B cell (primary cell): ENCODE results near the gene GDF7. TPM values are rescaled to one million over a fixed set of nuclear protein-coding genes. Genes with fewer than 3 reads are reported as not detected.

Experiments used
- ATAC-seq: fragments of 200-7000 bp; cut with Tn5 transposase; one replicate; pipeline ENCODE4 v1.10.0; 2021; ENCODE audit warnings: low read depth, mild to moderate bottlenecking, moderate number of reproducible peaks, moderate library complexity
- CTCF ChIA-PET: fragments of 350-600 bp; sonication (Branson Sonifier 250); formaldehyde crosslinking; loops from one replicate; lab custom pipeline; 2021; ENCODE audit warnings: antibody characterized with exemption, inconsistent platforms; lab: Charles Lee
- POLR2A ChIA-PET: fragments of 350-600 bp; sonication (Branson Sonifier 250); formaldehyde crosslinking; loops from one replicate; lab custom pipeline; 2021; ENCODE audit warnings: antibody characterized with exemption; lab: Charles Lee
- DNase-seq: peaks from one replicate; pipeline ENCODE4 v3.0.0; 2013
- H2AFZ ChIP-seq: 2 replicates; pipeline ENCODE4 v1.6.1; 2012; ENCODE audit warnings: mild to moderate bottlenecking, low read depth, low read length; ENCODE audit not compliant: insufficient read depth, poor library complexity, severe bottlenecking
- H3K27ac ChIP-seq, 2 donors: 1 replicate in 1 of 2; 2 replicates in 1 of 2; pipeline ENCODE4 v1.5.1; 2012 to 2013; ENCODE audit warnings: low read length in 2 of 2, mild to moderate bottlenecking in 2 of 2, moderate library complexity in 1 of 2
- H3K27me3 ChIP-seq, 4 experiments: fragments of 200-600 bp in 1 of 4; sonication (generic) in 1 of 4; replicated peaks in 1 of 4; 1 replicate in 2 of 4; 2 replicates in 2 of 4; pipeline versions ENCODE4 v1.6.1 to v1.7.0; 2013 to 2016; ENCODE audit warnings: low read length in 3 of 4, mild to moderate bottlenecking in 2 of 4, mixed read lengths in 1 of 4, moderate library complexity in 1 of 4; ENCODE audit not compliant: insufficient read depth in 4 of 4, control insufficient read depth in 3 of 4; ENCODE audit errors: control extremely low read depth in 1 of 4
- H3K36me3 ChIP-seq, 2 experiments: replicated peaks in 1 of 2; 1 replicate in 1 of 2; 2 replicates in 1 of 2; pipeline versions ENCODE4 v1.6.1 to v1.7.1; 2013; ENCODE audit warnings: low read length in 1 of 2; ENCODE audit not compliant: insufficient read depth in 2 of 2, control insufficient read depth in 1 of 2; ENCODE audit errors: control extremely low read depth in 1 of 2, extremely low read depth in 1 of 2
- H3K4me1 ChIP-seq, 2 donors: fragments of 200-600 bp in 1 of 2; sonication (generic) in 1 of 2; 1 replicate in 1 of 2; 2 replicates in 1 of 2; pipeline versions ENCODE4 v1.5.1 to v1.6.1; 2013 to 2017; ENCODE audit warnings: low read length in 2 of 2; ENCODE audit not compliant: control insufficient read depth in 2 of 2, insufficient read depth in 2 of 2
- H3K4me2 ChIP-seq: replicated peaks from 2 replicates; pipeline ENCODE3; 2012; ENCODE audit warnings: mild to moderate bottlenecking, low read depth, low read length; ENCODE audit not compliant: poor library complexity, severe bottlenecking
- H3K4me3 ChIP-seq, 5 experiments: fragments of 200-600 bp in 1 of 5; sonication (generic) in 1 of 5; 1 replicate in 3 of 5; 2 replicates in 2 of 5; pipeline versions ENCODE4 v1.5.1 to v1.7.0; 2011 to 2016; ENCODE audit warnings: low read length in 4 of 5, mild to moderate bottlenecking in 4 of 5, low read depth in 2 of 5, control low read depth in 1 of 5, moderate library complexity in 1 of 5; ENCODE audit not compliant: insufficient read depth in 1 of 5; ENCODE audit errors: control extremely low read depth in 1 of 5, extremely low read depth in 1 of 5
- H3K79me2 ChIP-seq: fragments of 200-600 bp; sonication (generic); one replicate; pipeline ENCODE4 v1.6.0; 2016; ENCODE audit warnings: low read length; ENCODE audit not compliant: control insufficient read depth, insufficient read depth
- H3K9ac ChIP-seq: fragments of 200-600 bp; sonication (generic); 2 replicates; pipeline ENCODE4 v1.6.1; 2017; ENCODE audit warnings: mild to moderate bottlenecking, low read length, moderate library complexity
- H3K9me3 ChIP-seq, 3 donors: one replicate each; pipeline versions ENCODE4 v1.6.1 to v1.7.1; 2013; ENCODE audit warnings: low read length in 2 of 3; ENCODE audit not compliant: control insufficient read depth in 2 of 3, insufficient read depth in 1 of 3; ENCODE audit errors: control extremely low read depth in 1 of 3
- H4K20me1 ChIP-seq: 2 replicates; pipeline ENCODE4 v1.6.0; 2012; ENCODE audit warnings: mild to moderate bottlenecking, low read length; ENCODE audit not compliant: insufficient read depth, control insufficient read depth, poor library complexity, severe bottlenecking
- H3K27ac Mint-ChIP-seq: one replicate; pipeline ENCODE4 v1.8.0; 2021; ENCODE audit warnings: mixed read lengths
- H3K27me3 Mint-ChIP-seq: one replicate; pipeline ENCODE4 v1.8.0; 2021; ENCODE audit warnings: mixed read lengths
- H3K4me1 Mint-ChIP-seq: one replicate; pipeline ENCODE4 v1.8.0; 2021; ENCODE audit warnings: mixed read lengths
- H3K4me3 Mint-ChIP-seq: one replicate; pipeline ENCODE4 v1.8.0; 2021; ENCODE audit warnings: mixed read lengths
- H3K9me3 Mint-ChIP-seq: one replicate; pipeline ENCODE4 v1.8.0; 2022; ENCODE audit warnings: mixed read lengths; ENCODE audit not compliant: insufficient read depth
- CTCF ChIP-seq: fragments of 200-600 bp; IDR thresholded peaks from one replicate; pipeline ENCODE4 v1.8.0; 2022; ENCODE audit warnings: antibody characterized with exemption, mild to moderate bottlenecking
- EZH2 ChIP-seq: IDR thresholded peaks from 2 replicates; pipeline ENCODE4 v1.6.1; 2012; ENCODE audit warnings: borderline replicate concordance, low read depth, mild to moderate bottlenecking, moderate library complexity, low read length; ENCODE audit not compliant: insufficient read depth, poor library complexity, severe bottlenecking
- WGBS: methylation state at CpG from one replicate; pipeline ENCODE4 v1.1.5; 2013; ENCODE audit warnings: missing lambda C conversion rate; ENCODE audit not compliant: insufficient coverage; 5-methylcytosine and 5-hydroxymethylcytosine counted together
- intact Hi-C: fragments of 100-400 bp; cut with micrococcal nuclease; formaldehyde crosslinking; loops from one replicate; pipeline ENCODE4 v1.10.0; 2022
- polyA plus RNA-seq: library from polyadenylated mRNA; depleted of rRNA; stranded (reverse); fragments of >200 nt; gene quantifications from 2 replicates; pipeline ENCODE4 v1.2.3, GENCODE V29; 2012
- total RNA-seq, 2 donors: library from RNA; stranded (reverse); fragments of 120-200 nt in 1 of 2; gene quantifications; 1 replicate in 1 of 2; 2 replicates in 1 of 2; pipeline versions ENCODE4 v1.2.3 to v1.2.4, GENCODE V29; 2013 to 2022

Gene GDF7
- total and polyA plus RNA-seq, 2 donors (not counting 1 experiment from before 2014, with no cell fraction given): 7.0 to 15.3 TPM

- H3K27me3 ChIP-seq: peaks cover 0 to 9% (median 1%) of the 10 kb centered on the region in 4 experiments
- DNase-seq (peak; percentile 87), ATAC-seq (peak; percentile 66)
- H3K9me3 ChIP-seq: no peaks in the 10 kb centered on the region
- Mint-ChIP-seq H3K4me1 (peaks cover 59% of the 10 kb centered on the region), H3K9me3 (no peaks in the 10 kb centered on the region), H3K4me3 (peak overlapping the region; percentile 80), H3K27me3 (no peaks in the 10 kb centered on the region), H3K27ac (peak overlapping the region; percentile 98)
- H3K79me2 ChIP-seq: no peaks in the 10 kb centered on the region
- TF ChIP-seq EZH2 (no peak), CTCF (no peak)
- H3K27ac ChIP-seq: peak overlapping the region; percentile 63 to 82
- peaks cover 34 to 80% of the 10 kb centered on the region in 2 donors for H3K4me1 ChIP-seq
- peaks cover 0 to 21% of the 10 kb centered on the region in 2 experiments for H3K36me3 ChIP-seq
- no peaks in the 10 kb centered on the region for H4K20me1 ChIP-seq
- ChIA-PET CTCF (interaction anchor here (0.5 to 8.8 kb wide), 20 partner anchors 8 to 324 kb away, joined by 3 to 160 read pairs (median 4); partner anchors contain the start of genes GDF7, HS1BP3, LDAH and RHOB), POLR2A (interaction anchor here (0.6 to 3.2 kb wide), 10 partner anchors 10 to 625 kb away, joined by 3 to 74 read pairs (median 5); partner anchors contain the start of genes GDF7, HS1BP3, LAPTM4A and LDAH)
- H2AFZ ChIP-seq: no peak overlapping the region
- WGBS: 50% methylated on average over 11 of the region's 12 CpGs
- H3K9ac ChIP-seq: peak overlapping the region; percentile 2
- H3K4me3 ChIP-seq: peak overlapping the region in 1 of 5 experiments; percentile 3
- H3K4me2 ChIP-seq: peak overlapping the region; percentile 53
- intact Hi-C loops: loop anchor here (1.0 to 5.0 kb wide), 4 partner anchors 10 to 146 kb away; partner anchors contain the start of gene LDAH
Measured at GRCh38 chr2:20676353-20677215, 9.6 kb downstream of the GDF7 start.
